Activated naive CD4-positive, alpha-beta T cell treated with anti-CD3 and anti-CD28 coated beads for 36 hours (primary cell): Measurements from ENCODE around the gene FSTL1. TPM values are rescaled to one million over a fixed set of nuclear protein-coding genes. Genes with fewer than 3 reads are reported as not detected.
"Not testable (repeated sequence)": the region's sequence is repeated elsewhere in the genome, so short reads cannot be mapped to it uniquely, and the experiment has no call there.

ENCODE experiments used
- CTCF ChIA-PET: fragments of 350-600 bp; sonication (Branson Sonifier 250); formaldehyde crosslinking; loops from one replicate; lab custom pipeline; 2021; ENCODE audit warnings: antibody characterized with exemption; lab: Charles Lee
- DNase-seq: peaks from one replicate; pipeline ENCODE4 v3.0.0-alpha.2; 2020
- H3K27ac Mint-ChIP-seq: one replicate; pipeline ENCODE4 v1.8.0; 2021; ENCODE audit warnings: mild to moderate bottlenecking, mixed read lengths
- H3K27me3 Mint-ChIP-seq: one replicate; pipeline ENCODE4 v1.8.0; 2021; ENCODE audit warnings: low read depth, mixed read lengths
- H3K36me3 Mint-ChIP-seq: one replicate; pipeline ENCODE4 v1.8.0; 2021; ENCODE audit warnings: low read depth, mixed read lengths
- H3K4me1 Mint-ChIP-seq: one replicate; pipeline ENCODE4 v1.8.0; 2021; ENCODE audit warnings: low read depth, mixed read lengths
- H3K4me3 Mint-ChIP-seq: one replicate; pipeline ENCODE4 v1.8.0; 2021; ENCODE audit warnings: mild to moderate bottlenecking, moderate library complexity, mixed read lengths
- H3K9me3 Mint-ChIP-seq: one replicate; pipeline ENCODE4 v1.8.0; 2021; ENCODE audit warnings: mixed read lengths
- intact Hi-C: fragments of 100-400 bp; cut with micrococcal nuclease; formaldehyde crosslinking; loops from one replicate; pipeline ENCODE4 v1.15.1; 2023
- total RNA-seq, 2 experiments: library from RNA; stranded (reverse); gene quantifications; one replicate each; pipeline ENCODE4 v1.2.3, GENCODE V29; 2021

FSTL1 gene
- total RNA-seq, 2 experiments from 2014 or later = 0.40 TPM; not detected in 1

DNA sequence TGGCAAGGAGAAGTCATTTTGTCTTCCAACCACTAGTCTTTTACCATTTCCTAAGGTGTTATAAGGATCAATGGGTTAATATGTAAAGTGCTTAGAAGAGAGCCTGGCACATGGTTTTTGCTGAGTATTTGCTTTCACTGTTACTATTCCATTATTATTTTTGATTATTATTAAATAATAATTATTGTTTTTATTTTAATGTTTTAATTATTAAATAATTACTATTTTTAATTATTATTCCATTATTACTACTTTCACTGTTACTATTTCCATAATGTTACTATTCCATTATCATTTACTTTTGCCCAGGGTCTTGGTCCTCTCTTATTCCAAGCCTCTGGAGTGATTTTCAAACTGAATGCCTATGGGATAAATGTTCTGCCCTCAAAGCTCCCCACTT, 48.5 kb downstream of the FSTL1 start:
- Mint-ChIP-seq H3K9me3 (no peaks in the 10 kb centered on the region), H3K27me3 (no peaks in the 10 kb centered on the region), H3K4me3 (no peak overlapping the region), H3K27ac (no peak overlapping the region), H3K4me1 (no peaks in the 10 kb centered on the region), H3K36me3 (no peaks in the 10 kb centered on the region)
- intact Hi-C loops = no loop called here
- no peak for DNase-seq
- CTCF ChIA-PET = interaction anchor here (0.7 to 1.4 kb wide), 2 partner anchors 15 to 223 kb away, joined by 3 to 8 read pairs; no protein-coding TSS in a partner anchor

GRCh38 chr3:120399372-120399771, 51.4 kb downstream of the FSTL1 start:
- CTCF ChIA-PET = no interaction called here
- H3K36me3 Mint-ChIP-seq = no peaks in the 10 kb centered on the region
- H3K9me3 Mint-ChIP-seq = no peaks in the 10 kb centered on the region
- DNase-seq = no peak
- H3K27ac Mint-ChIP-seq = no peak overlapping the region
- no peak overlapping the region for H3K4me3 Mint-ChIP-seq
- H3K27me3 Mint-ChIP-seq = no peaks in the 10 kb centered on the region
- H3K4me1 Mint-ChIP-seq = no peaks in the 10 kb centered on the region
- intact Hi-C loops = no loop called here

- H3K36me3 Mint-ChIP-seq = no peaks in the 10 kb centered on the region
- intact Hi-C loops = no loop called here
- H3K27ac Mint-ChIP-seq = no peak overlapping the region
- H3K9me3 Mint-ChIP-seq = no peaks in the 10 kb centered on the region
- H3K4me1 Mint-ChIP-seq = no peaks in the 10 kb centered on the region
- no peak overlapping the region for H3K4me3 Mint-ChIP-seq
- no peaks in the 10 kb centered on the region for H3K27me3 Mint-ChIP-seq
- CTCF ChIA-PET = interaction anchor here (1.2 kb wide), 1 partner anchor 20 kb away, joined by 3 read pairs; no protein-coding TSS in a partner anchor
- DNase-seq = no peak
Measured at GRCh38 chr3:120396469-120396868, 54.3 kb downstream of the FSTL1 start.

DNA sequence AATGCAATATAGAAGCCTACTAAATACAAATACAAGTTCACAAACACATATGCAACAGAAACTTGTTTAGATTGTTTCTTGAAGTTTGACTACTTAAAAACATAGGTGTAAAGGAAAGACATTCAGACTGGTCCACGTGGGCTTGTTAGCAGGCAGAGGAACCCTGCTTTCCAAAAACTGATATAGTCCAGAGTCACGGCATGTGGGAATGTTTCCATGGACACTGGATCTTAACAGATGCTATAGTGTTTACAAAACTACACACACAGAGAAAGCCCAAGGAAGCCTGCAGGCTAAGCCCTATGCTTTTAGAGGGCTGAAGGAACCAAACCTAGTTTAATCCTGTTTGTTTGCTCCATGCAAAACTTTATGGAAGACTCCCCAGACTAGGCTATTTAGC, 56.4 kb downstream of the FSTL1 start:
- CTCF ChIA-PET = no interaction called here
- H3K4me1 Mint-ChIP-seq = no peaks in the 10 kb centered on the region
- no peaks in the 10 kb centered on the region for H3K9me3 Mint-ChIP-seq
- no peak for DNase-seq
- no peak overlapping the region for H3K4me3 Mint-ChIP-seq
- no peak overlapping the region for H3K27ac Mint-ChIP-seq
- no peaks in the 10 kb centered on the region for H3K27me3 Mint-ChIP-seq
- intact Hi-C loops = no loop called here
- no peaks in the 10 kb centered on the region for H3K36me3 Mint-ChIP-seq

DNA sequence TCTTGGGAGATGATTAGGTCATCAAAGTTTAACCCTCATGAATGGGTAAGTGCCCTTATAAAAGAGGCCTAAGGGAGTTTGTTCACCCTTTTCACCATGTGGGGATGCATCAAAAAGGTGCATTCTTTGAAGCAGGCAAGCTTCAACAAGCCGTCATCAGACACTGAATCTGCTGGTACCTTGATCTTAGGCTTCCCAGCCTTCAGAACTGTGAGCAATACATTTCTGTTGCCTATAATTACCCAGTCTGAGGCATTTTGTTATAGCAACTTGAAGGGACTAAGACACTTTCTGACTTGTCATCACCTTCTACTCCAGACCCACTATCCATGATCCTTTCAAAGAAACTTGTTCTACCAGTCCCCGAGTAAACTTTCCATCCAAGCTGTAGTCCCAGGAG, 57.0 kb downstream of the FSTL1 start:
- no peaks in the 10 kb centered on the region for H3K4me1 Mint-ChIP-seq
- no peaks in the 10 kb centered on the region for H3K27me3 Mint-ChIP-seq
- no peak overlapping the region for H3K4me3 Mint-ChIP-seq
- CTCF ChIA-PET = no interaction called here
- no peak for DNase-seq
- H3K9me3 Mint-ChIP-seq = no peaks in the 10 kb centered on the region
- intact Hi-C loops = no loop called here
- no peaks in the 10 kb centered on the region for H3K36me3 Mint-ChIP-seq
- no peak overlapping the region for H3K27ac Mint-ChIP-seq

GRCh38 chr3:120393243-120393642, 57.5 kb downstream of the FSTL1 start:
- H3K4me3 Mint-ChIP-seq = no peak overlapping the region
- H3K27me3 Mint-ChIP-seq = no peaks in the 10 kb centered on the region
- H3K9me3 Mint-ChIP-seq = no peaks in the 10 kb centered on the region
- CTCF ChIA-PET = interaction anchor here (1.1 kb wide), 1 partner anchor 53 kb away, joined by 3 read pairs; no protein-coding TSS in a partner anchor
- no peak overlapping the region for H3K27ac Mint-ChIP-seq
- DNase-seq = no peak
- no peaks in the 10 kb centered on the region for H3K36me3 Mint-ChIP-seq
- H3K4me1 Mint-ChIP-seq = no peaks in the 10 kb centered on the region
- intact Hi-C loops = no loop called here

DNA sequence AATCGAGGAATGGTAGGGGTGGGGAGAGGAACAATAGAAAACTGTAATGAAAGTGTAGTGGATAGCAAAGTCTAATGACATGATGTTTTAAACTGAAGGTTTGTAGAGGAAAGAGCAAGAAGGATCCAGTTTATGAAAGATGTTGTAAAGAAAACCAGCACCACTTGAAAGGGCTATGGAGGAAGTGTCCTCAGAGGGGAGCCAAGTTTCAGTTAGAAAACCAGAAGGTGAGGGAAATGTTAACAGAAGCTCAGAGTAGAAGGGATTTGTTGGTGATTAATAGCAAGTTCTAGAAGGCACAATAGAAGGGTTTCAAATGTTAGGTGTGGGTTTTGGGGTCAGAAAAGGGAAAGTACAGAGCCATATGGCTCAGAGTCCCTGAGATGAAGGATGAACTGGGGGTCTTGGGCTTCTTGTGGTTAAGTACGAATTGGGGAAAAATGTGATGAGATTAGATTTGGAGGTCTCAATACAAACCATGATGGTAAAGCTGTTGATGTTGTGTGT, 67.8 kb downstream of the FSTL1 start:
- Mint-ChIP-seq H3K36me3 (peaks cover 2% of the 10 kb centered on the region), H3K27ac (no peak overlapping the region), H3K4me1 (no peaks in the 10 kb centered on the region), H3K27me3 (peaks cover 7% of the 10 kb centered on the region), H3K4me3 (no peak overlapping the region), H3K9me3 (no peaks in the 10 kb centered on the region)
- no peak for DNase-seq
- intact Hi-C loops = no loop called here
- CTCF ChIA-PET = interaction anchor here (1.3 kb wide), 1 partner anchor 20 kb away, joined by 4 read pairs; no protein-coding TSS in a partner anchor

- Mint-ChIP-seq H3K27me3 (peaks cover 7% of the 10 kb centered on the region), H3K4me3 (no peak overlapping the region), H3K4me1 (no peaks in the 10 kb centered on the region), H3K27ac (no peak overlapping the region), H3K9me3 (no peaks in the 10 kb centered on the region), H3K36me3 (peaks cover 2% of the 10 kb centered on the region)
- DNase-seq = no peak
- intact Hi-C loops = no loop called here
- CTCF ChIA-PET = no interaction called here
Measured at GRCh38 chr3:120381503-120381902, 69.3 kb downstream of the FSTL1 start.

GRCh38 chr3:120377948-120378347, 72.8 kb downstream of the FSTL1 start:
- intact Hi-C loops, H3K27ac Mint-ChIP-seq, H3K9me3 Mint-ChIP-seq, H3K27me3 Mint-ChIP-seq, H3K4me1 Mint-ChIP-seq, CTCF ChIA-PET, DNase-seq, H3K4me3 Mint-ChIP-seq, H3K36me3 Mint-ChIP-seq: not testable (repeated sequence)

GRCh38 chr3:120370463-120370862, 80.3 kb downstream of the FSTL1 start:
- no peaks in the 10 kb centered on the region for H3K36me3 Mint-ChIP-seq
- intact Hi-C loops = no loop called here
- no peak overlapping the region for H3K27ac Mint-ChIP-seq
- CTCF ChIA-PET = interaction anchor here (1.3 kb wide), 1 partner anchor 47 kb away, joined by 3 read pairs; no protein-coding TSS in a partner anchor
- no peak for DNase-seq
- no peak overlapping the region for H3K4me3 Mint-ChIP-seq
- peaks cover 11% of the 10 kb centered on the region for H3K27me3 Mint-ChIP-seq
- no peaks in the 10 kb centered on the region for H3K4me1 Mint-ChIP-seq
- H3K9me3 Mint-ChIP-seq = no peaks in the 10 kb centered on the region

DNA sequence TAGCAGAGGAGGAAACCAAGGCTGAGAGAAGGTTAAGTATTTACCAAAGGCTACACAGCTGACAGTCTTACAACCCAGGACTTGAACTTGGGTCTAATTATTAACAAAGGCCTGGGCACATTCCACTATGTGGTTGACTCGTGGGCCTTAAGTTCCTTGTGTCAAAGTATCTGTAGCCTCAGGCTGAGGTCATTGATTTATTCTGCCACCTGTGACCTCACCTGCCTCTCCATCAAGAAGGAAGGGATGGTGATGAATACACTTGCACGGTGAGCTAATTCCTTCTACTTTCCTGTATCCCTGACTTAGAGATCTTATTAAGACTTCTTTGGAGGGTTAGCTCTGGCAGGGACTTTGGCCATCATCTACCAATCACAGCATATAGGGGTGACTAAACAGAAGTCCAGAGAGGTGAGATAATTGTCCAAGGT, 81.7 kb downstream of the FSTL1 start:
- Mint-ChIP-seq H3K27me3 (peaks cover 12% of the 10 kb centered on the region), H3K4me1 (no peaks in the 10 kb centered on the region), H3K4me3 (no peak overlapping the region), H3K36me3 (no peaks in the 10 kb centered on the region), H3K9me3 (no peaks in the 10 kb centered on the region), H3K27ac (no peak overlapping the region)
- DNase-seq = no peak
- intact Hi-C loops = no loop called here
- CTCF ChIA-PET = no interaction called here

DNA sequence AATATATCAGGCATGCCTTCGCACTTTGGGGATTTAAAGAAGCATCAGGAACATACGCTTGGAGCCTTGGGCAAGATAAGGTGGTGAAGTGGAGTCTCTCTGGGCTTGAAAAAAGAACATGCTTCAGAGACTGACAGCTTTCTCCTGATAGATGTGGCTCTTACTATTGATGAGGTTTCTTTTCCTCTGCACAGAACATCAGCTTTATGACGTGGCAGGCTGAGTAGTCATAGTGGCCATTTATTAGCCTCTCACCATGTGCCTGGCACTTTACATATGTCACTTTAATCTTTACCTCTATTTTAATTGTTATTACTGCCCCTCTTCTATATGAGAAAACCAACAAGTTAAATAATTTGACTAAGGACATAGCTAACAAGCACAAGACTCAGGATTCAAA, 82.6 kb downstream of the FSTL1 start:
- no peak for DNase-seq
- no peaks in the 10 kb centered on the region for H3K36me3 Mint-ChIP-seq
- intact Hi-C loops = no loop called here
- no peak overlapping the region for H3K27ac Mint-ChIP-seq
- H3K27me3 Mint-ChIP-seq = peaks cover 12% of the 10 kb centered on the region
- H3K9me3 Mint-ChIP-seq = no peaks in the 10 kb centered on the region
- no peaks in the 10 kb centered on the region for H3K4me1 Mint-ChIP-seq
- no peak overlapping the region for H3K4me3 Mint-ChIP-seq
- CTCF ChIA-PET = no interaction called here

DNA sequence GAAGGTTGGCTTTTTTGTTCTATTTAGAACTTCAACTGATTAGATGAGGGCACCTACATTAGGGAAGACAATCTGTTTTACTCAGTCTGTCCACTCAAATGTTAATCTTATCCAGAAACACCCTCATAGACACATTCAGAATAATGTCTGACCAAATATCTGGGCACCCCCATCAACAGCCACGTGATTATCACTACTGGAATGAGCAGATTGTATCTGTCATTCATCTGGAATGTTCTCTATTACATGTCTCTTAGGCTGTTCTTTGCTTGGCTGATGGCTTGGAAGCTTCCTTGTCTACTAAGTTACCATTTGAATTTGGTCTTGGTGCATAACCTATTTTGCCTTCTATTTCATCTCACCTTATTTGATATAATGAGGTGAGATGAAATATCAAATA, 86.0 kb downstream of the FSTL1 start:
- H3K36me3 Mint-ChIP-seq = no peaks in the 10 kb centered on the region
- no peak overlapping the region for H3K27ac Mint-ChIP-seq
- intact Hi-C loops = no loop called here

More for the DNA sequence above, 86.0 kb downstream of the FSTL1 start:
- CTCF ChIA-PET = no interaction called here
- DNase-seq = no peak
- H3K9me3 Mint-ChIP-seq = no peaks in the 10 kb centered on the region
- no peaks in the 10 kb centered on the region for H3K4me1 Mint-ChIP-seq
- peaks cover 14% of the 10 kb centered on the region for H3K27me3 Mint-ChIP-seq
- no peak overlapping the region for H3K4me3 Mint-ChIP-seq
